CD4-positive, alpha-beta memory T cell (primary cell): ENCODE results near the gene MMP13. TPM values are rescaled to one million over a fixed set of nuclear protein-coding genes. Genes with fewer than 3 reads are reported as not detected.
"Not testable (repeated sequence)": the region's sequence is repeated elsewhere in the genome, so short reads cannot be mapped to it uniquely, and the experiment has no call there.

Experiments used
- CTCF ChIA-PET: fragments of 350-600 bp; sonication (Branson Sonifier 250); formaldehyde crosslinking; loops from one replicate; lab custom pipeline; 2021; ENCODE audit warnings: inconsistent platforms; ENCODE audit not compliant: partially characterized antibody; lab: Charles Lee
- POLR2A ChIA-PET: fragments of 350-600 bp; sonication (Branson Sonifier 250); formaldehyde crosslinking; loops from one replicate; lab custom pipeline; 2021; ENCODE audit not compliant: partially characterized antibody; lab: Charles Lee
- DNase-seq, 5 donors: peaks; one replicate each; pipeline versions ENCODE4 v3.0.0 to v3.0.0-alpha.2; 2020 to 2022; ENCODE audit warnings: mixed read lengths in 1 of 5
- H3K27ac ChIP-seq: one replicate; pipeline ENCODE4 v1.7.0; 2013; ENCODE audit warnings: low read depth, low read length
- H3K27me3 ChIP-seq: 2 replicates; pipeline ENCODE4 v1.7.0; 2013; ENCODE audit warnings: mild to moderate bottlenecking, low read length, moderate library complexity; ENCODE audit not compliant: insufficient read depth
- H3K36me3 ChIP-seq: 2 replicates; pipeline ENCODE4 v1.7.0; 2013; ENCODE audit warnings: mild to moderate bottlenecking, low read length, moderate library complexity; ENCODE audit not compliant: insufficient read depth
- H3K4me1 ChIP-seq: 2 replicates; pipeline ENCODE4 v1.7.0; 2013; ENCODE audit warnings: mild to moderate bottlenecking, low read length, moderate library complexity; ENCODE audit not compliant: insufficient read depth
- H3K4me3 ChIP-seq, 2 donors: one replicate each; pipeline ENCODE4 v1.7.0; 2013; ENCODE audit warnings: low read length in 2 of 2, mild to moderate bottlenecking in 1 of 2
- H3K9me3 ChIP-seq, 2 donors: one replicate each; pipeline ENCODE4 v1.7.0; 2013; ENCODE audit warnings: low read length in 2 of 2, control low read depth in 1 of 2; ENCODE audit not compliant: control insufficient read depth in 1 of 2
- H3K27ac Mint-ChIP-seq, 7 donors: one replicate each; pipeline ENCODE4 v1.8.0; 2020 to 2021; ENCODE audit warnings: mixed read lengths in 7 of 7, mild to moderate bottlenecking in 6 of 7, inconsistent platforms in 3 of 7, moderate library complexity in 3 of 7
- H3K27me3 Mint-ChIP-seq, 2 donors: one replicate each; pipeline ENCODE4 v1.8.0; 2020 to 2021; ENCODE audit warnings: mixed read lengths in 2 of 2
- H3K36me3 Mint-ChIP-seq, 2 donors: one replicate each; pipeline ENCODE4 v1.8.0; 2020 to 2021; ENCODE audit warnings: mixed read lengths in 2 of 2, inconsistent platforms in 1 of 2, mild to moderate bottlenecking in 1 of 2
- H3K4me1 Mint-ChIP-seq, 4 donors: one replicate each; pipeline ENCODE4 v1.8.0; 2020 to 2021; ENCODE audit warnings: mixed read lengths in 4 of 4, mild to moderate bottlenecking in 1 of 4
- H3K4me3 Mint-ChIP-seq, 8 donors: one replicate each; pipeline ENCODE4 v1.8.0; 2020 to 2021; ENCODE audit warnings: mixed read lengths in 8 of 8, mild to moderate bottlenecking in 7 of 8, moderate library complexity in 6 of 8, inconsistent platforms in 3 of 8
- H3K9me3 Mint-ChIP-seq, 8 donors: one replicate each; pipeline ENCODE4 v1.8.0; 2020 to 2021; ENCODE audit warnings: mixed read lengths in 8 of 8, mild to moderate bottlenecking in 5 of 8, inconsistent platforms in 3 of 8, moderate library complexity in 1 of 8
- intact Hi-C: fragments of 100-400 bp; cut with micrococcal nuclease; formaldehyde crosslinking; loops from one replicate; pipeline ENCODE4 v1.15.1; 2023
- polyA plus RNA-seq, 2 donors: library from polyadenylated mRNA; unstranded; fragments of 300-500 nt; fragmentation: Illumina TruSeq; gene quantifications; one replicate each; pipeline ENCODE4 v1.2.3, GENCODE V29; 2021
- total RNA-seq, 2 experiments: library from RNA; stranded (reverse); gene quantifications; one replicate each; pipeline ENCODE4 v1.2.3, GENCODE V29; 2021

Gene MMP13
- total and polyA plus RNA-seq, 4 experiments from 2014 or later: not detected

- H3K36me3 ChIP-seq, H3K27ac Mint-ChIP-seq, H3K9me3 ChIP-seq, H3K36me3 Mint-ChIP-seq, H3K4me3 ChIP-seq, H3K4me1 ChIP-seq, H3K9me3 Mint-ChIP-seq, H3K27me3 ChIP-seq, H3K27ac ChIP-seq, intact Hi-C loops, H3K4me3 Mint-ChIP-seq, POLR2A ChIA-PET, H3K27me3 Mint-ChIP-seq, CTCF ChIA-PET, H3K4me1 Mint-ChIP-seq, DNase-seq: not testable (repeated sequence)
These were observed 51.6 kb downstream of the MMP13 start for GRCh38 chr11:102903895-102904294.

GRCh38 chr11:102900346-102900745, 55.2 kb downstream of the MMP13 start:
- Mint-ChIP-seq H3K27ac (no peak overlapping the region), H3K4me3 (no peak overlapping the region), H3K36me3 (no peaks in the 10 kb centered on the region), H3K4me1 (no peaks in the 10 kb centered on the region), H3K9me3 (peaks cover 0 to 12% (median 3%) of the 10 kb centered on the region in 8 donors), H3K27me3 (peaks cover 6 to 7% of the 10 kb centered on the region in 2 donors)
- intact Hi-C loops: no loop called here
- DNase-seq: no peak
- H3K9me3 ChIP-seq: no peaks in the 10 kb centered on the region
- no peaks in the 10 kb centered on the region for H3K4me1 ChIP-seq
- H3K27me3 ChIP-seq: no peaks in the 10 kb centered on the region
- no peak overlapping the region for H3K4me3 ChIP-seq
- CTCF ChIA-PET: no interaction called here
- H3K27ac ChIP-seq: no peak overlapping the region
- POLR2A ChIA-PET: no interaction called here
- H3K36me3 ChIP-seq: no peaks in the 10 kb centered on the region

Other genes with a start within 250 kb of the MMP13 start
- gene MMP27, start 250.0 kb downstream of the MMP13 start, total RNA-seq: not detected
- not detected for gene MMP27, start 250.0 kb downstream of the MMP13 start, polyA plus RNA-seq
- gene MMP8, start 230.8 kb downstream of the MMP13 start, total RNA-seq: not detected
- gene MMP8, start 230.8 kb downstream of the MMP13 start, polyA plus RNA-seq: not detected
- gene MMP10, start 175.1 kb downstream of the MMP13 start, total RNA-seq: not detected
- not detected for gene MMP10, start 175.1 kb downstream of the MMP13 start, polyA plus RNA-seq
- gene MMP1, start 157.6 kb downstream of the MMP13 start, total RNA-seq: not detected
- gene MMP1, start 157.6 kb downstream of the MMP13 start, polyA plus RNA-seq: not detected
- gene MMP3, start 112.1 kb downstream of the MMP13 start, total RNA-seq: not detected
- gene MMP3, start 112.1 kb downstream of the MMP13 start, polyA plus RNA-seq: not detected
- gene MMP12, start 80.8 kb downstream of the MMP13 start, total RNA-seq: not detected
- not detected for gene MMP12, start 80.8 kb downstream of the MMP13 start, polyA plus RNA-seq
- gene DCUN1D5, start 136.4 kb upstream of the MMP13 start, total RNA-seq: 10 to 100 TPM; 14.4 TPM
- 10 to 100 TPM; 21.9 to 28.1 TPM for gene DCUN1D5, start 136.4 kb upstream of the MMP13 start, polyA plus RNA-seq
- gene DYNC2H1, start 153.7 kb upstream of the MMP13 start, total RNA-seq: 1 to 10 TPM; 3.9 to 4.2 TPM
- 1 to 10 TPM in 1 of 2 donors, under 1 TPM in 1; 0.58 to 1.1 TPM for gene DYNC2H1, start 153.7 kb upstream of the MMP13 start, polyA plus RNA-seq